Gastroesophageal sphincter (tissue), 4 donors: ENCODE results near the gene LRP11. TPM values are rescaled to one million over a fixed set of nuclear protein-coding genes. Genes with fewer than 3 reads are reported as not detected.

Source experiments
- ATAC-seq: fragments of 150-250 bp; one replicate; pipeline ENCODE4 v1.9.1; 2016; ENCODE audit warnings: mild to moderate bottlenecking, moderate library complexity
- H3K27ac ChIP-seq, 4 donors: fragments of 200-600 bp; sonication (generic) in 3 of 4; 1 replicate in 3 of 4; 2 replicates in 1 of 4; pipeline ENCODE4 v1.5.1; 2016 to 2019
- H3K27me3 ChIP-seq: fragments of 200-600 bp; sonication (generic); one replicate; pipeline ENCODE4 v1.5.1; 2019
- H3K36me3 ChIP-seq, 2 donors: fragments of 200-600 bp; sonication (generic); one replicate each; pipeline ENCODE4 v1.5.1; 2019; ENCODE audit warnings: control low read depth in 1 of 2
- H3K4me1 ChIP-seq, 3 donors: fragments of 200-600 bp; sonication (generic); 1 replicate in 2 of 3; 2 replicates in 1 of 3; pipeline ENCODE4 v1.5.1; 2016 to 2019; ENCODE audit warnings: control low read depth in 2 of 3
- H3K4me3 ChIP-seq, 2 donors: fragments of 200-600 bp; sonication (generic); one replicate each; pipeline ENCODE4 v1.5.1; 2019; ENCODE audit warnings: mild to moderate bottlenecking in 1 of 2, moderate library complexity in 1 of 2
- H3K9me3 ChIP-seq, 3 donors: fragments of 200-600 bp; sonication (generic); one replicate each; pipeline ENCODE4 v1.5.1; 2017 to 2019; ENCODE audit warnings: control low read depth in 2 of 3
- EP300 ChIP-seq: sonication (generic); formaldehyde crosslinking; IDR thresholded peaks from one replicate; pipeline ENCODE4 v1.6.1; 2017; ENCODE audit warnings: antibody characterized with exemption, mild to moderate bottlenecking
- POLR2A ChIP-seq, 2 donors: fragments of 450-650 bp; IDR thresholded peaks; one replicate each; pipeline ENCODE4 v1.6.1; 2017; ENCODE audit warnings: antibody characterized with exemption in 2 of 2, mild to moderate bottlenecking in 2 of 2, moderate library complexity in 1 of 2
- POLR2AphosphoS5 ChIP-seq: sonication (generic); formaldehyde crosslinking; IDR thresholded peaks from one replicate; pipeline ENCODE4 v1.6.1; 2017; ENCODE audit warnings: antibody characterized with exemption
- WGBS, 2 donors: methylation state at CpG; one replicate each; pipeline ENCODE4 v1.1.5; 2018; ENCODE audit warnings: low coverage in 1 of 2; 5-methylcytosine and 5-hydroxymethylcytosine counted together
- total RNA-seq, 4 donors: library from RNA; depleted of rRNA; stranded (reverse); fragments of >200 nt; gene quantifications; one replicate each; pipeline ENCODE4 v1.1.0, GENCODE V29; 2016
- TF ChIP-seq, protein P1 (sequence below), 4 experiments: fragments of 200-600 bp in 2 of 4; fragments of 450-650 bp in 2 of 4; sonication (generic) in 1 of 4; IDR thresholded peaks; one replicate each; pipeline ENCODE4 v1.5.1; 2017 to 2019; ENCODE audit warnings: antibody characterized with exemption in 4 of 4, mild to moderate bottlenecking in 2 of 4, moderate library complexity in 2 of 4

The LRP11 gene
- total RNA-seq, 4 donors from 2014 or later = 17.9 to 33.3 (median 29.6) TPM

DNA sequence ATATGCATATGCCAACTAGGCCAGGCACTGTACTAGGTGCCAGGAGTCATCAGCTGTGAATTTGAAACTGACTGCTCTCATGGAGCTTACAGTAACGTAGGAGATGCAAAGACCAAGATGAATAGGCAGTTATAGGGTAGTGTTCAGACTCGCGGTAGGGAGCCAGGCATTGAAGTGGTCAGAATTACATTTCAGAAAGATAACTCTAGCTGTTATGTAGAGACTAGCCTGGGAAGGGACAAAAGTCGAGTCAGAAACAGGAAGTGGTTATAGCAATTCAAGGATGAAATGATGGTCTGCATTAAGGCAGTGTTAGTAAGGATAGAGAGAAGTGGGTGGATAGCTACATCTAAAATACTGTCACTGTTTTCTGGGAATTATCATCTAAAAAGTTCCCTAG lies 58.0 kb downstream of the LRP11 start:
- WGBS, 2 donors = 62 to 91% methylated on average over 4 of the region's 4 CpGs
- no peaks in the 10 kb centered on the region for H3K4me1 ChIP-seq
- TF ChIP-seq POLR2AphosphoS5 (no peak), POLR2A (IDR thresholded peaks at IDR 0.05) (no peak), EP300 (no peak)
- TF ChIP-seq, protein P1, sequence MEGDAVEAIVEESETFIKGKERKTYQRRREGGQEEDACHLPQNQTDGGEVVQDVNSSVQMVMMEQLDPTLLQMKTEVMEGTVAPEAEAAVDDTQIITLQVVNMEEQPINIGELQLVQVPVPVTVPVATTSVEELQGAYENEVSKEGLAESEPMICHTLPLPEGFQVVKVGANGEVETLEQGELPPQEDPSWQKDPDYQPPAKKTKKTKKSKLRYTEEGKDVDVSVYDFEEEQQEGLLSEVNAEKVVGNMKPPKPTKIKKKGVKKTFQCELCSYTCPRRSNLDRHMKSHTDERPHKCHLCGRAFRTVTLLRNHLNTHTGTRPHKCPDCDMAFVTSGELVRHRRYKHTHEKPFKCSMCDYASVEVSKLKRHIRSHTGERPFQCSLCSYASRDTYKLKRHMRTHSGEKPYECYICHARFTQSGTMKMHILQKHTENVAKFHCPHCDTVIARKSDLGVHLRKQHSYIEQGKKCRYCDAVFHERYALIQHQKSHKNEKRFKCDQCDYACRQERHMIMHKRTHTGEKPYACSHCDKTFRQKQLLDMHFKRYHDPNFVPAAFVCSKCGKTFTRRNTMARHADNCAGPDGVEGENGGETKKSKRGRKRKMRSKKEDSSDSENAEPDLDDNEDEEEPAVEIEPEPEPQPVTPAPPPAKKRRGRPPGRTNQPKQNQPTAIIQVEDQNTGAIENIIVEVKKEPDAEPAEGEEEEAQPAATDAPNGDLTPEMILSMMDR (IDR thresholded peaks at IDR 0.05) = no peak
- H3K36me3 ChIP-seq = peaks cover 0 to 66% of the 10 kb centered on the region in 2 donors
- H3K27ac ChIP-seq = no peak overlapping the region
- no peaks in the 10 kb centered on the region for H3K9me3 ChIP-seq
- ATAC-seq = no peak
- no peaks in the 10 kb centered on the region for H3K27me3 ChIP-seq
- no peak overlapping the region for H3K4me3 ChIP-seq

DNA sequence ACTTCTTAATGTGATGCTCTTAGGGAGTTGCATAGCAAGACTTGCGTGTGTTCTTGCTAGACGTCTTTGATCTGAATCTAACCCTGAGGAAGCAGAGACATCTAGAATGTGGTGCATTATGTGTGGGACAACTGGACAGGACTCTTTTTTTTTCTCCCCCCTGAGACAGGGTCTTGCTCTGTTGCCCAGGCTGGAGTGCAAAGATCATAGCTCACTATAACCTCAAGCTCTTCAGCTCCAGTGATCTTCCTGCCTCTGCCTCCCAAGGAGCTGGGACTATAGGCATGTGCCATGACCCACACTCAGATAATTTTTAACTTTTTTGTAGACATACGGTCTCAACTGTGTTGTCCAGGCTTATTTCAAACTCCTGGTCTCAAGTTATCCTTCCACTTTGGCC lies 80.6 kb downstream of the LRP11 start:
- H3K4me1 ChIP-seq = no peaks in the 10 kb centered on the region
- no peak for ATAC-seq
- H3K4me3 ChIP-seq = no peak overlapping the region
- no peaks in the 10 kb centered on the region for H3K27me3 ChIP-seq
- 93 to 94% methylated on average over 2 to 3 of the region's 3 CpGs for WGBS, 2 donors
- H3K27ac ChIP-seq = no peak overlapping the region
- peaks cover 0 to 42% of the 10 kb centered on the region in 2 donors for H3K36me3 ChIP-seq
- no peaks in the 10 kb centered on the region for H3K9me3 ChIP-seq
- TF ChIP-seq POLR2A (IDR thresholded peaks at IDR 0.05) (no peak), EP300 (no peak), POLR2AphosphoS5 (no peak)
- TF ChIP-seq, protein P1 (IDR thresholded peaks at IDR 0.05) = no peak

GRCh38 chr6:149782337-149782736 lies 81.8 kb downstream of the LRP11 start:
- Histone ChIP-seq H3K4me3 (no peak overlapping the region), H3K36me3 (peaks cover 0 to 50% of the 10 kb centered on the region in 2 donors), H3K9me3 (no peaks in the 10 kb centered on the region), H3K27ac (no peak overlapping the region), H3K27me3 (no peaks in the 10 kb centered on the region), H3K4me1 (no peaks in the 10 kb centered on the region)
- 82 to 83% methylated on average over 2 of the region's 2 CpGs for WGBS, 2 donors
- TF ChIP-seq POLR2A (IDR thresholded peaks at IDR 0.05) (no peak), POLR2AphosphoS5 (no peak), EP300 (no peak)
- TF ChIP-seq, protein P1 (IDR thresholded peaks at IDR 0.05) = no peak
- ATAC-seq = no peak

DNA sequence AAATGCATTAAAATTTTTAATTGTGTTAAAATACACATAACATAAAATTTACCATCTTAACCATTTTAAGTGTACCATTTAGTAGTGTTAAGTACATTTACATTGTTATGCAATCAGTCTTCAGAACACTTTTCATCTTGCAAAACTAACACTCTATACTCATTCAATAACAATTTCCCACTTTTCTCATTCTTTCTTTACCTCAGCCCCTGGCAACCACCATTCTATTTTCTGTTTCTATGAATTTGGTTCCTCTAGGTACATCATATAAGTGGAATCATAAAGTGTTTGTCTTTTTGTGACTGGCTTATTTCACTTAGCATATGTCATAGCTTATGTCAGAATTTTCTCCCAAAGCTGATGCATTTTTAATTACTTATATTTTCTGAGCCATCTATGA lies 82.4 kb downstream of the LRP11 start:
- Histone ChIP-seq H3K27ac (no peak overlapping the region), H3K36me3 (peaks cover 0 to 54% of the 10 kb centered on the region in 2 donors), H3K4me3 (no peak overlapping the region), H3K4me1 (no peaks in the 10 kb centered on the region), H3K9me3 (no peaks in the 10 kb centered on the region), H3K27me3 (no peaks in the 10 kb centered on the region)
- no peak for ATAC-seq
- TF ChIP-seq, protein P1 (IDR thresholded peaks at IDR 0.05) = no peak
- TF ChIP-seq POLR2A (IDR thresholded peaks at IDR 0.05) (no peak), EP300 (no peak), POLR2AphosphoS5 (no peak)

DNA sequence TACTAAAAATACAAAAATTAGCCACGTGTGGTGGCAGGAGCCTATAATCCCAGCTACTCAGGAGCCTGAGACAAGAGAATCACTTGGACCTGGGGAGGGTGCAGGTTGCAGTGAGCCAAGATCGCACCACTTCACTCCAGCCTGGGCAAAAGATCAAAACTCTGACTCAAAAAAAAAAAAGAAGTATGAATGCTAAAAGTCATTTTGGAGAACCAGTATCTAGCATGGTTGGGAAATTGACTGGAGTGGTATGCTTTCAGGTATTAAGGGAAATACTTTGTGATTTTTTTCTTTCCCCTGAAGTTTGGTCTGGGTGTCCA lies 84.6 kb downstream of the LRP11 start:
- Histone ChIP-seq H3K4me1 (no peaks in the 10 kb centered on the region), H3K4me3 (no peak overlapping the region), H3K27me3 (no peaks in the 10 kb centered on the region), H3K27ac (no peak overlapping the region), H3K9me3 (no peaks in the 10 kb centered on the region), H3K36me3 (peaks cover 0 to 74% of the 10 kb centered on the region in 2 donors)
- no peak for TF ChIP-seq POLR2AphosphoS5
- WGBS, 2 donors = 39 to 70% methylated on average over 1 to 2 of the region's 2 CpGs
- no peak for ATAC-seq

DNA sequence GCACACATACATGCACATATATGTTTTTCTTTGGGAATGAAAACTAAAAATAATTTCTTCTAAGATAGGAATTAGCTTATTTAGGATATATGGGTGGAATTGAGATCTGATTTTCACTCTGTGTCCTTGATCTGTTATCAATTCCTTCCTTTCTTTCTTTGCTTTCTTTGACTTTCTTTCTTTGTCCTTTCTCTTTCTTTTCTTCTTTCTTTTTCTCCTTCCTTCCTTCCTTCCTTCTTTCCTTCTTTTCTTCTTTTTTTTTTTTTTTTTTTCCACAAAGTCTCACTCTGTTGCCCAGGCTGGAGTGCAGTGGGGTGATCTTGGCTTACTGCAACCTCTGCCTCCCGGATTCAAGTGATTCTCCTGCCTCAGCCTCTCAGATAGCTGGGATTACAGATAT lies 86.5 kb downstream of the LRP11 start:
- TF ChIP-seq, protein P1 (IDR thresholded peaks at IDR 0.05) = no peak
- no peak for TF ChIP-seq POLR2AphosphoS5
- ATAC-seq = no peak
- Histone ChIP-seq H3K27me3 (no peaks in the 10 kb centered on the region), H3K4me3 (no peak overlapping the region), H3K9me3 (no peaks in the 10 kb centered on the region), H3K36me3 (peaks cover 0 to 74% of the 10 kb centered on the region in 2 donors), H3K4me1 (no peaks in the 10 kb centered on the region), H3K27ac (no peak overlapping the region)
- 100% methylated on average over 1 of the region's 1 CpG; no CpG with 5 or more reads in 1 of the 2 donors for WGBS, 2 donors
